KOPT-K1 (cell line): ENCODE measurements around the gene PLXNB3.
"Not testable (repeated sequence)": the region's sequence is repeated elsewhere in the genome, so short reads cannot be mapped to it uniquely, and the experiment has no call there.

Experiments used
- H3K27ac ChIP-seq: fragments of 200-600 bp; sonication (generic); 2 replicates; pipeline ENCODE4 v1.5.1; 2016; ENCODE audit warnings: antibody characterized with exemption, mild to moderate bottlenecking, low read depth, low read length; ENCODE audit not compliant: poor library complexity, severe bottlenecking
- H3K36me3 ChIP-seq: fragments of 200-600 bp; sonication (generic); 2 replicates; pipeline ENCODE4 v1.5.1; 2017; ENCODE audit warnings: antibody characterized with exemption, mild to moderate bottlenecking, low read length, moderate library complexity; ENCODE audit not compliant: insufficient read depth
- H3K9me3 ChIP-seq: fragments of 200-600 bp; sonication (generic); 2 replicates; pipeline ENCODE4 v1.5.1; 2017; ENCODE audit warnings: antibody characterized with exemption, low read length, mild to moderate bottlenecking; ENCODE audit not compliant: insufficient read depth, poor library complexity, severe bottlenecking

PLXNB3 gene

GRCh38 chrX:153728095-153728494 is 36.0 kb upstream of the PLXNB3 start:
- Histone ChIP-seq H3K9me3 (no peaks in the 10 kb centered on the region), H3K27ac (peak overlapping the region; percentile 87), H3K36me3 (peaks cover 20% of the 10 kb centered on the region)

GRCh38 chrX:153728951-153729631 is 35.0 kb upstream of the PLXNB3 start:
- Histone ChIP-seq H3K36me3 (peaks cover 20% of the 10 kb centered on the region), H3K27ac (no peak overlapping the region), H3K9me3 (no peaks in the 10 kb centered on the region)

- H3K27ac ChIP-seq, H3K9me3 ChIP-seq: not testable (repeated sequence)
- H3K36me3 ChIP-seq = peaks cover 20% of the 10 kb centered on the region
Observed at GRCh38 chrX:153730115-153730514, 33.9 kb upstream of the PLXNB3 start.

- Histone ChIP-seq H3K9me3 (no peaks in the 10 kb centered on the region), H3K36me3 (peaks cover 20% of the 10 kb centered on the region), H3K27ac (no peak overlapping the region)
Observed at GRCh38 chrX:153731117-153731844, 32.8 kb upstream of the PLXNB3 start.

GRCh38 chrX:153731845-153732215 is 32.2 kb upstream of the PLXNB3 start:
- H3K27ac ChIP-seq = no peak overlapping the region
- no peaks in the 10 kb centered on the region for H3K9me3 ChIP-seq
- H3K36me3 ChIP-seq = peaks cover 20% of the 10 kb centered on the region

- Histone ChIP-seq H3K36me3 (peaks cover 20% of the 10 kb centered on the region), H3K27ac (no peak overlapping the region), H3K9me3 (no peaks in the 10 kb centered on the region)
Observed at GRCh38 chrX:153732401-153732800, 31.6 kb upstream of the PLXNB3 start.

GRCh38 chrX:153733651-153734240 is 30.3 kb upstream of the PLXNB3 start:
- Histone ChIP-seq H3K9me3 (no peaks in the 10 kb centered on the region), H3K36me3 (peaks cover 20% of the 10 kb centered on the region), H3K27ac (no peak overlapping the region)

- H3K27ac ChIP-seq = no peak overlapping the region
- peaks cover 15% of the 10 kb centered on the region for H3K36me3 ChIP-seq
- H3K9me3 ChIP-seq = no peaks in the 10 kb centered on the region
Observed at GRCh38 chrX:153734871-153735270, 29.2 kb upstream of the PLXNB3 start.

GRCh38 chrX:153735274-153735673 is 28.8 kb upstream of the PLXNB3 start:
- peaks cover 15% of the 10 kb centered on the region for H3K36me3 ChIP-seq
- no peaks in the 10 kb centered on the region for H3K9me3 ChIP-seq
- H3K27ac ChIP-seq = no peak overlapping the region

GRCh38 chrX:153736071-153736820 is 27.8 kb upstream of the PLXNB3 start:
- H3K27ac ChIP-seq = no peak overlapping the region
- peaks cover 12% of the 10 kb centered on the region for H3K36me3 ChIP-seq
- H3K9me3 ChIP-seq = no peaks in the 10 kb centered on the region

GRCh38 chrX:153736871-153737441 is 27.1 kb upstream of the PLXNB3 start:
- Histone ChIP-seq H3K36me3 (peaks cover 5% of the 10 kb centered on the region), H3K27ac (no peak overlapping the region), H3K9me3 (no peaks in the 10 kb centered on the region)

- Histone ChIP-seq H3K36me3 (no peaks in the 10 kb centered on the region; the same call in 1 of the 2 replicates), H3K27ac (no peak overlapping the region), H3K9me3 (no peaks in the 10 kb centered on the region)
Observed at GRCh38 chrX:153738056-153738605, 25.9 kb upstream of the PLXNB3 start.

GRCh38 chrX:153739754-153740486 is 24.1 kb upstream of the PLXNB3 start:
- no peaks in the 10 kb centered on the region for H3K9me3 ChIP-seq

GRCh38 chrX:153740631-153741222 is 23.3 kb upstream of the PLXNB3 start:
- Histone ChIP-seq H3K36me3 (no peaks in the 10 kb centered on the region; the same call in 1 of the 2 replicates), H3K27ac (peak overlapping the region; percentile 87), H3K9me3 (no peaks in the 10 kb centered on the region)

More at GRCh38 chrX:153739754-153740486, 24.1 kb upstream of the PLXNB3 start:
- Histone ChIP-seq H3K36me3 (no peaks in the 10 kb centered on the region; the same call in 1 of the 2 replicates), H3K27ac (peak overlapping the region; percentile 87)
